HEK293 (cell line): ENCODE results near the gene GRN.
A peak's percentile ranks its signal among the peaks of the same experiment; 100 is the strongest.

Experiments
- CTCF ChIA-PET: fragments of 350-600 bp; formaldehyde crosslinking; extraction: SDS; loops from one replicate; lab custom pipeline; 2021; ENCODE audit warnings: antibody characterized with exemption; lab: Yijun Ruan, JAX
- POLR2A ChIA-PET: fragments of 300-600 bp; formaldehyde crosslinking; extraction: SDS; loops from one replicate; lab custom pipeline; 2020; ENCODE audit warnings: antibody characterized with exemption, inconsistent platforms; lab: Yijun Ruan, JAX
- H3K27ac ChIP-seq: fragments of 200-500 bp; sonication (Bioruptor generic); 2 replicates; pipeline ENCODE4 v1.5.1; 2014; ENCODE audit warnings: low read depth, low read length, control low read depth, inconsistent platforms; ENCODE audit errors: extremely low read depth
- H3K36me3 ChIP-seq, 2 experiments: fragments of 200-500 bp in 1 of 2; sonication (Bioruptor generic) in 1 of 2; 1 replicate in 1 of 2; 2 replicates in 1 of 2; pipeline ENCODE4 v1.5.1; 2014 to 2017; ENCODE audit warnings: inconsistent platforms in 2 of 2, low read length in 2 of 2; ENCODE audit not compliant: control insufficient read depth in 2 of 2, insufficient read depth in 1 of 2
- H3K4me1 ChIP-seq: fragments of 200-500 bp; sonication (Bioruptor generic); 2 replicates; pipeline ENCODE4 v1.5.1; 2014; ENCODE audit warnings: mild to moderate bottlenecking, low read length, inconsistent platforms; ENCODE audit not compliant: control insufficient read depth, insufficient read depth
- H3K4me3 ChIP-seq: 2 replicates; pipeline ENCODE4 v1.5.1; 2011; ENCODE audit warnings: low read depth, mild to moderate bottlenecking, control low read depth, low read length, moderate library complexity
- H3K9me3 ChIP-seq: fragments of 200-500 bp; sonication (Bioruptor generic); 2 replicates; pipeline ENCODE4 v1.5.1; 2014; ENCODE audit warnings: low read depth, low read length, inconsistent platforms; ENCODE audit not compliant: control insufficient read depth, insufficient read depth
- BCL11A ChIP-seq: fragments of 450-650 bp; formaldehyde crosslinking; IDR thresholded peaks from 2 replicates; pipeline ENCODE4 v1.5.1; 2016; ENCODE audit warnings: low read depth, missing biosample characterization, missing genetic modification characterization
- GLI4 ChIP-seq: fragments of 450-650 bp; formaldehyde crosslinking; IDR thresholded peaks from 2 replicates; pipeline ENCODE4 v1.5.1; 2016; ENCODE audit warnings: missing biosample characterization, missing genetic modification characterization
- HOXD13 ChIP-seq: sonication (generic); formaldehyde crosslinking; IDR thresholded peaks from 2 replicates; pipeline ENCODE4 v1.8.0; 2022; ENCODE audit warnings: missing genetic modification reagents, borderline replicate concordance
- KLF8 ChIP-seq: fragments of 450-650 bp; formaldehyde crosslinking; IDR thresholded peaks from 2 replicates; pipeline ENCODE4 v1.5.1; 2016; ENCODE audit warnings: missing biosample characterization, missing genetic modification characterization
- SP3 ChIP-seq: fragments of 450-650 bp; formaldehyde crosslinking; IDR thresholded peaks from 2 replicates; pipeline ENCODE4 v1.5.1; 2016; ENCODE audit warnings: missing biosample characterization, missing genetic modification characterization
- ZBTB11 ChIP-seq: fragments of 450-650 bp; formaldehyde crosslinking; conservative IDR thresholded peaks from 2 replicates; pipeline ENCODE4 v1.5.1; 2016; ENCODE audit warnings: low read depth, missing biosample characterization, missing genetic modification characterization
- ZNF10 ChIP-seq: fragments of 450-650 bp; formaldehyde crosslinking; IDR thresholded peaks from 2 replicates; pipeline ENCODE4 v1.5.1; 2017; ENCODE audit warnings: missing biosample characterization, missing genetic modification characterization
- ZNF169 ChIP-seq: fragments of 450-650 bp; formaldehyde crosslinking; IDR thresholded peaks from 2 replicates; pipeline ENCODE4 v1.5.1; 2016; ENCODE audit warnings: missing biosample characterization, missing genetic modification characterization
- ZNF2 ChIP-seq: fragments of 450-650 bp; formaldehyde crosslinking; IDR thresholded peaks from 2 replicates; pipeline ENCODE4 v1.5.1; 2016; ENCODE audit warnings: missing biosample characterization, missing genetic modification characterization
- ZNF214 ChIP-seq: fragments of 450-650 bp; formaldehyde crosslinking; IDR thresholded peaks from 2 replicates; pipeline ENCODE4 v1.5.1; 2017; ENCODE audit warnings: missing biosample characterization, mild to moderate bottlenecking, missing genetic modification characterization, borderline replicate concordance
- ZNF223 ChIP-seq: fragments of 450-650 bp; formaldehyde crosslinking; IDR thresholded peaks from 2 replicates; pipeline ENCODE4 v1.5.1; 2016; ENCODE audit warnings: missing biosample characterization, missing genetic modification characterization
- ZNF24 ChIP-seq: fragments of 450-650 bp; formaldehyde crosslinking; IDR thresholded peaks from 2 replicates; pipeline ENCODE4 v1.5.1; 2016; ENCODE audit warnings: missing biosample characterization, missing genetic modification characterization
- ZNF311 ChIP-seq: fragments of 450-650 bp; formaldehyde crosslinking; IDR thresholded peaks from 2 replicates; pipeline ENCODE4 v1.5.1; 2017; ENCODE audit warnings: missing biosample characterization, missing genetic modification characterization, borderline replicate concordance
- ZNF341 ChIP-seq: fragments of 450-650 bp; formaldehyde crosslinking; IDR thresholded peaks from 2 replicates; pipeline ENCODE4; 2016; ENCODE audit warnings: low read depth, missing biosample characterization, missing genetic modification characterization
- ZNF391 ChIP-seq: fragments of 450-650 bp; formaldehyde crosslinking; IDR thresholded peaks from 2 replicates; pipeline ENCODE4 v1.5.1; 2016; ENCODE audit warnings: low read depth, missing biosample characterization, missing genetic modification characterization, borderline replicate concordance
- ZNF404 ChIP-seq: fragments of 450-650 bp; formaldehyde crosslinking; IDR thresholded peaks from 2 replicates; pipeline ENCODE4 v1.5.1; 2017; ENCODE audit warnings: missing biosample characterization, missing genetic modification characterization
- ZNF433 ChIP-seq: fragments of 450-650 bp; formaldehyde crosslinking; IDR thresholded peaks from 2 replicates; pipeline ENCODE4 v1.5.1; 2016; ENCODE audit warnings: missing biosample characterization, missing genetic modification characterization, low read depth
- ZNF449 ChIP-seq: fragments of 450-650 bp; formaldehyde crosslinking; IDR thresholded peaks from 2 replicates; pipeline ENCODE4 v1.5.1; 2017; ENCODE audit warnings: missing biosample characterization, mild to moderate bottlenecking, missing genetic modification characterization, moderate library complexity
- ZNF777 ChIP-seq: fragments of 450-650 bp; formaldehyde crosslinking; IDR thresholded peaks from 2 replicates; pipeline ENCODE4 v1.5.1; 2017; ENCODE audit warnings: missing biosample characterization, missing genetic modification characterization, borderline replicate concordance
- TF ChIP-seq, protein P1 (sequence below): fragments of 450-650 bp; formaldehyde crosslinking; IDR thresholded peaks from 2 replicates; pipeline ENCODE4 v1.5.1; 2016; ENCODE audit warnings: missing biosample characterization, missing genetic modification characterization
- TF ChIP-seq, protein P2 (sequence below): fragments of 450-650 bp; formaldehyde crosslinking; IDR thresholded peaks from 2 replicates; pipeline ENCODE4 v1.5.1; 2016; ENCODE audit warnings: missing biosample characterization, missing genetic modification characterization
- TF ChIP-seq, protein P3 (sequence below): IDR thresholded peaks from 2 replicates; pipeline ENCODE4 v1.6.1; 2011; ENCODE audit warnings: mild to moderate bottlenecking, low read depth, low read length, borderline replicate concordance
- TF ChIP-seq, protein P4 (sequence below): fragments of 450-650 bp; formaldehyde crosslinking; IDR thresholded peaks from 2 replicates; pipeline ENCODE4 v1.5.1; 2016; ENCODE audit warnings: missing biosample characterization, missing genetic modification characterization

GRN gene

GRCh38 chr17:44384823-44385286 is 39.8 kb downstream of the GRN start (continued):
- TF ChIP-seq ZNF2: no peak
- TF ChIP-seq ZNF404 (tag by site-specific recombination): no peak
- no peak for TF ChIP-seq GLI4
- TF ChIP-seq, protein P1, sequence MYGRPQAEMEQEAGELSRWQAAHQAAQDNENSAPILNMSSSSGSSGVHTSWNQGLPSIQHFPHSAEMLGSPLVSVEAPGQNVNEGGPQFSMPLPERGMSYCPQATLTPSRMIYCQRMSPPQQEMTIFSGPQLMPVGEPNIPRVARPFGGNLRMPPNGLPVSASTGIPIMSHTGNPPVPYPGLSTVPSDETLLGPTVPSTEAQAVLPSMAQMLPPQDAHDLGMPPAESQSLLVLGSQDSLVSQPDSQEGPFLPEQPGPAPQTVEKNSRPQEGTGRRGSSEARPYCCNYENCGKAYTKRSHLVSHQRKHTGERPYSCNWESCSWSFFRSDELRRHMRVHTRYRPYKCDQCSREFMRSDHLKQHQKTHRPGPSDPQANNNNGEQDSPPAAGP (tag by site-specific recombination): peak; percentile 72
- no peak for TF ChIP-seq ZNF169
- TF ChIP-seq, protein P2, sequence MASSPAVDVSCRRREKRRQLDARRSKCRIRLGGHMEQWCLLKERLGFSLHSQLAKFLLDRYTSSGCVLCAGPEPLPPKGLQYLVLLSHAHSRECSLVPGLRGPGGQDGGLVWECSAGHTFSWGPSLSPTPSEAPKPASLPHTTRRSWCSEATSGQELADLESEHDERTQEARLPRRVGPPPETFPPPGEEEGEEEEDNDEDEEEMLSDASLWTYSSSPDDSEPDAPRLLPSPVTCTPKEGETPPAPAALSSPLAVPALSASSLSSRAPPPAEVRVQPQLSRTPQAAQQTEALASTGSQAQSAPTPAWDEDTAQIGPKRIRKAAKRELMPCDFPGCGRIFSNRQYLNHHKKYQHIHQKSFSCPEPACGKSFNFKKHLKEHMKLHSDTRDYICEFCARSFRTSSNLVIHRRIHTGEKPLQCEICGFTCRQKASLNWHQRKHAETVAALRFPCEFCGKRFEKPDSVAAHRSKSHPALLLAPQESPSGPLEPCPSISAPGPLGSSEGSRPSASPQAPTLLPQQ (tag by site-specific recombination): no peak
- no peak for TF ChIP-seq ZNF777 (tag by site-specific recombination)
- TF ChIP-seq, protein P3, sequence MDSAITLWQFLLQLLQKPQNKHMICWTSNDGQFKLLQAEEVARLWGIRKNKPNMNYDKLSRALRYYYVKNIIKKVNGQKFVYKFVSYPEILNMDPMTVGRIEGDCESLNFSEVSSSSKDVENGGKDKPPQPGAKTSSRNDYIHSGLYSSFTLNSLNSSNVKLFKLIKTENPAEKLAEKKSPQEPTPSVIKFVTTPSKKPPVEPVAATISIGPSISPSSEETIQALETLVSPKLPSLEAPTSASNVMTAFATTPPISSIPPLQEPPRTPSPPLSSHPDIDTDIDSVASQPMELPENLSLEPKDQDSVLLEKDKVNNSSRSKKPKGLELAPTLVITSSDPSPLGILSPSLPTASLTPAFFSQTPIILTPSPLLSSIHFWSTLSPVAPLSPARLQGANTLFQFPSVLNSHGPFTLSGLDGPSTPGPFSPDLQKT: no peak

GRCh38 chr17:44385287-44386181 is 40.4 kb downstream of the GRN start:
- ChIA-PET POLR2A (interaction anchor here (0.6 to 1.3 kb wide), 7 partner anchors 23 to 222 kb away, joined by 3 to 12 read pairs (median 4); partner anchors contain the start of genes FAM171A2, GPATCH8 and GRN), CTCF (interaction anchor here (0.6 to 1.5 kb wide), 10 partner anchors 9 to 287 kb away, joined by 3 to 6 read pairs (median 3); no protein-coding TSS in a partner anchor)
- peak overlapping the region; percentile 43; the same call in 1 of the 2 replicates for H3K27ac ChIP-seq
- peak overlapping the region; percentile 50 for H3K4me3 ChIP-seq
- H3K36me3 ChIP-seq: no peaks in the 10 kb centered on the region
- peaks cover 2% of the 10 kb centered on the region; the same call in 1 of the 2 replicates for H3K4me1 ChIP-seq
- H3K9me3 ChIP-seq: no peaks in the 10 kb centered on the region
- TF ChIP-seq, protein P4, sequence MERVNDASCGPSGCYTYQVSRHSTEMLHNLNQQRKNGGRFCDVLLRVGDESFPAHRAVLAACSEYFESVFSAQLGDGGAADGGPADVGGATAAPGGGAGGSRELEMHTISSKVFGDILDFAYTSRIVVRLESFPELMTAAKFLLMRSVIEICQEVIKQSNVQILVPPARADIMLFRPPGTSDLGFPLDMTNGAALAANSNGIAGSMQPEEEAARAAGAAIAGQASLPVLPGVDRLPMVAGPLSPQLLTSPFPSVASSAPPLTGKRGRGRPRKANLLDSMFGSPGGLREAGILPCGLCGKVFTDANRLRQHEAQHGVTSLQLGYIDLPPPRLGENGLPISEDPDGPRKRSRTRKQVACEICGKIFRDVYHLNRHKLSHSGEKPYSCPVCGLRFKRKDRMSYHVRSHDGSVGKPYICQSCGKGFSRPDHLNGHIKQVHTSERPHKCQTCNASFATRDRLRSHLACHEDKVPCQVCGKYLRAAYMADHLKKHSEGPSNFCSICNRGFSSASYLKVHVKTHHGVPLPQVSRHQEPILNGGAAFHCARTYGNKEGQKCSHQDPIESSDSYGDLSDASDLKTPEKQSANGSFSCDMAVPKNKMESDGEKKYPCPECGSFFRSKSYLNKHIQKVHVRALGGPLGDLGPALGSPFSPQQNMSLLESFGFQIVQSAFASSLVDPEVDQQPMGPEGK (tag by site-specific recombination): peak; percentile 91
- TF ChIP-seq ZNF10 (tag by site-specific recombination) (0 out of 2 replicates have a peak, but pooled peaks have one; percentile 56), ZBTB11 (tag by site-specific recombination) (no peak), HOXD13 (CRISPR knock-in tag) (no peak), ZNF433 (tag by site-specific recombination) (no peak), ZNF449 (tag by site-specific recombination) (no peak), SP3 (tag by site-specific recombination) (peak; percentile 69), ZNF341 (tag by site-specific recombination) (peak; percentile 66), ZNF223 (no peak), ZNF24 (tag by site-specific recombination) (0 out of 2 replicates have a peak, but pooled peaks have one; percentile 32), ZNF391 (tag by site-specific recombination) (no peak), KLF8 (no peak), ZNF311 (tag by site-specific recombination) (no peak), ZNF214 (no peak), BCL11A (peak; percentile 53; the same call in 1 of the 2 replicates)
